GM21526 (cell line): Measurements from ENCODE around the gene MYEOV.

Experiments used
- ATAC-seq: cut with Tn5 transposase; IDR thresholded peaks from one replicate; pipeline ENCODE4 v1.9.1; 2021; ENCODE audit warnings: moderate library complexity; ENCODE audit not compliant: unreplicated experiment, low FRiP score

Gene MYEOV

GRCh38 chr11:69335007-69335780 lies 41.2 kb downstream of the MYEOV start:
- ATAC-seq = no peak

- ATAC-seq = no peak
Observed at GRCh38 chr11:69335781-69336405, 41.9 kb downstream of the MYEOV start.

GRCh38 chr11:69337211-69337721 lies 43.3 kb downstream of the MYEOV start:
- no peak for ATAC-seq

- no peak for ATAC-seq
Observed at GRCh38 chr11:69339041-69339733, 45.2 kb downstream of the MYEOV start.

- no peak for ATAC-seq
Observed at GRCh38 chr11:69339983-69340565, 46.1 kb downstream of the MYEOV start.

- no peak for ATAC-seq
Observed at GRCh38 chr11:69342588-69343330, 48.8 kb downstream of the MYEOV start.

GRCh38 chr11:69343401-69344321 lies 49.7 kb downstream of the MYEOV start:
- no peak for ATAC-seq

- no peak for ATAC-seq
Observed at GRCh38 chr11:69344570-69345145, 50.7 kb downstream of the MYEOV start.
